ENCODE results near the gene BCAR3. TPM values are rescaled to one million over a fixed set of nuclear protein-coding genes. Genes with fewer than 3 reads are reported as not detected.
A peak's percentile ranks its signal among the peaks of the same experiment; 100 is the strongest.

Gene BCAR3
- total RNA-seq, 1 experiment from 2014 or later, result 15.6 TPM

DNA sequence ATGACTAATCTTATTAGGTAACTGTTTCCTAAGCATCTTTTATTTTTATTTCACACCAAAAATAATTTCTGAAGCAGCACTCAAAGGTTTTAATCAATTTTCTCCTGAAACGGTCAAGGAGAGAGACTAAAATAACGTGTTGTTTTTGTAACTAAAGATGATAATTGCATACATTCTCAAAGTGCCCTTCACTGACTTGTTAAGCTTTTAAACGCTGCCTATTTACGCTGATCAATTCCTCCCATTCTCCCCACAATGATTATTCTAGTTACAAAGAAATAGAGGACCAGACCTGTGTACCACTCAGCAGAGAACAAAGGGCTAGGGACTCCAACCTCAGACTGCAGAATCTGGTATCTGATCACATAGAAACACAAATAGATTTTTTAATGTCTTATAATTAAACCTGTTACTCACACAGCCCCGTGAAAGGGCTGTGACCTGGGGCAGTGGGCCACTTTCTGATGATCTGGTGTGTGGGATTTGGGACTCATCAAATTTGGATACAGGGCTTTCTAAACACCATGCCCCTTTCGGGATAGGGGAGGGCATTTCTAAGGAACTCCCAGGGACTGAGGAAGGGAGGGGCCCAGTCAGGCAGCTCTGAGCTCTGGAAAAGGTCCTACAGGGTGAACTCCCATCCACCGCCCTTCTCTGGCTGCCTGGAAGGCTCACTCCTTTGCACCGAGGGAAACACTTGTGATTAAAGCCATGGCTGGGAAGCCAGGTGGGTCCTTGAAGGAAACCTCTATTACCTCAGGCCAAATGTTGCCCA, 65.2 kb downstream of the BCAR3 start:
- intact Hi-C loops (cut with micrococcal nuclease; ENCODE audit: unreplicated experiment), result no loop called here
- Mint-ChIP-seq H3K36me3 (ENCODE audit: insufficient read depth, unreplicated experiment) (peaks cover 43% of the 10 kb centered on the region), H3K4me1 (ENCODE audit: low read depth, unreplicated experiment) (peaks cover 87% of the 10 kb centered on the region), H3K27me3 (ENCODE audit: unreplicated experiment) (no peaks in the 10 kb centered on the region), H3K9me3 (ENCODE audit: low read depth, unreplicated experiment) (no peaks in the 10 kb centered on the region), H3K27ac (ENCODE audit: unreplicated experiment) (peak overlapping the region; percentile 99), H3K4me3 (ENCODE audit: low read depth, unreplicated experiment) (peak overlapping the region; percentile 30)
- peak; percentile 25 for DNase-seq
- BruUV-seq (replicated peaks), result no TSS peak
- TF ChIP-seq, protein P1, sequence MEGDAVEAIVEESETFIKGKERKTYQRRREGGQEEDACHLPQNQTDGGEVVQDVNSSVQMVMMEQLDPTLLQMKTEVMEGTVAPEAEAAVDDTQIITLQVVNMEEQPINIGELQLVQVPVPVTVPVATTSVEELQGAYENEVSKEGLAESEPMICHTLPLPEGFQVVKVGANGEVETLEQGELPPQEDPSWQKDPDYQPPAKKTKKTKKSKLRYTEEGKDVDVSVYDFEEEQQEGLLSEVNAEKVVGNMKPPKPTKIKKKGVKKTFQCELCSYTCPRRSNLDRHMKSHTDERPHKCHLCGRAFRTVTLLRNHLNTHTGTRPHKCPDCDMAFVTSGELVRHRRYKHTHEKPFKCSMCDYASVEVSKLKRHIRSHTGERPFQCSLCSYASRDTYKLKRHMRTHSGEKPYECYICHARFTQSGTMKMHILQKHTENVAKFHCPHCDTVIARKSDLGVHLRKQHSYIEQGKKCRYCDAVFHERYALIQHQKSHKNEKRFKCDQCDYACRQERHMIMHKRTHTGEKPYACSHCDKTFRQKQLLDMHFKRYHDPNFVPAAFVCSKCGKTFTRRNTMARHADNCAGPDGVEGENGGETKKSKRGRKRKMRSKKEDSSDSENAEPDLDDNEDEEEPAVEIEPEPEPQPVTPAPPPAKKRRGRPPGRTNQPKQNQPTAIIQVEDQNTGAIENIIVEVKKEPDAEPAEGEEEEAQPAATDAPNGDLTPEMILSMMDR (IDR thresholded peaks at IDR 0.05; ENCODE audit: unreplicated experiment), result no peak
- CTCF ChIA-PET, result interaction anchor here (1.6 to 2.6 kb wide), 3 partner anchors 24 to 230 kb away, joined by 5 to 16 read pairs (median 15); no protein-coding TSS in a partner anchor

GRCh38 chr1:93615582-93616150, 66.0 kb downstream of the BCAR3 start:
- intact Hi-C loops (cut with micrococcal nuclease; ENCODE audit: unreplicated experiment), result no loop called here
- H3K27ac Mint-ChIP-seq (ENCODE audit: unreplicated experiment), result peak overlapping the region; percentile 99
- H3K27me3 Mint-ChIP-seq (ENCODE audit: unreplicated experiment), result no peaks in the 10 kb centered on the region
- peak; percentile 54 for DNase-seq
- H3K4me3 Mint-ChIP-seq (ENCODE audit: low read depth, unreplicated experiment), result no peak overlapping the region
- TF ChIP-seq, protein P1 (IDR thresholded peaks at IDR 0.05; ENCODE audit: unreplicated experiment), result no peak
- CTCF ChIA-PET, result interaction anchor here (1.0 to 3.2 kb wide), 4 partner anchors 14 to 196 kb away, joined by 3 to 16 read pairs (median 3); no protein-coding TSS in a partner anchor
- H3K9me3 Mint-ChIP-seq (ENCODE audit: low read depth, unreplicated experiment), result no peaks in the 10 kb centered on the region
- peaks cover 80% of the 10 kb centered on the region for H3K4me1 Mint-ChIP-seq (ENCODE audit: low read depth, unreplicated experiment)
- H3K36me3 Mint-ChIP-seq (ENCODE audit: insufficient read depth, unreplicated experiment), result peaks cover 35% of the 10 kb centered on the region
- BruUV-seq (replicated peaks), result no TSS peak

DNA sequence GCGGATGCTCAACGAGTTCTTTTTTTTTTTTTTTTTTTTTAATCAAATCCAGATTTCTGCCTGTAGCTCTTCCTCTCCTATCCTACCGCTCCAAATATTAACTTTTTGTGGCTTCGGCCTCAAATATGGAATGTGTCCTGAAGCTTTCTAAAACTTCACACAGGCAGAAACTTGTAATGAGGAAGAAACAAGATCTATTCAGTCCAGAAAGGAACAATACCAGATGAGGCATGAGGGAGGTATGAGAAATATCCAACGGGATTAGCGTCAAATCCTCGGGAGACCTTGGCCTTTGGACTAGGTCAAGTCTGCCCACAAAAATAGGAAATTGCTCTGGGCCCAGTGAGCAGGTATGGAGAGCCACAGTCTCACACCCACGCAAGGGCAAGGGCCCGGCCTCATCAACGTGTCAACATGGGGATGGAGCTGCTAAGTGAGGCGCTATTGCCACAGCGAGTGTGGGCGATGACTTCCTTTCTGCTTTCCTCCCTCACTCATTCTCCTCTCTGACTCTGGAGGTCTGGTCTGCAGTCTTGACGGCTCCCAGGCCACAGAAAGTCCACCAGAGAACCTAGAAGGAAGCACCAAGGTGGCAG, 66.6 kb downstream of the BCAR3 start:
- H3K27ac Mint-ChIP-seq (ENCODE audit: unreplicated experiment), result peak overlapping the region; percentile 99
- H3K9me3 Mint-ChIP-seq (ENCODE audit: low read depth, unreplicated experiment), result no peaks in the 10 kb centered on the region
- intact Hi-C loops (cut with micrococcal nuclease; ENCODE audit: unreplicated experiment), result loop anchor here (1.0 kb wide), 2 partner anchors 23 to 30 kb away; no protein-coding TSS in a partner anchor
- CTCF ChIA-PET, result interaction anchor here (0.6 to 3.2 kb wide), 5 partner anchors 14 to 720 kb away, joined by 3 to 16 read pairs (median 3); no protein-coding TSS in a partner anchor
- H3K36me3 Mint-ChIP-seq (ENCODE audit: insufficient read depth, unreplicated experiment), result peaks cover 32% of the 10 kb centered on the region
- H3K4me3 Mint-ChIP-seq (ENCODE audit: low read depth, unreplicated experiment), result peak overlapping the region; percentile 65
- no TSS peak for BruUV-seq (replicated peaks)
- no peaks in the 10 kb centered on the region for H3K27me3 Mint-ChIP-seq (ENCODE audit: unreplicated experiment)
- DNase-seq, result no peak
- TF ChIP-seq, protein P1 (IDR thresholded peaks at IDR 0.05; ENCODE audit: unreplicated experiment), result no peak
- peaks cover 75% of the 10 kb centered on the region for H3K4me1 Mint-ChIP-seq (ENCODE audit: low read depth, unreplicated experiment)

GRCh38 chr1:93614541-93614940, 67.1 kb downstream of the BCAR3 start:
- CTCF ChIA-PET, result interaction anchor here (0.6 to 3.2 kb wide), 5 partner anchors 15 to 720 kb away, joined by 3 to 16 read pairs (median 3); no protein-coding TSS in a partner anchor
- Mint-ChIP-seq H3K27me3 (ENCODE audit: unreplicated experiment) (no peaks in the 10 kb centered on the region), H3K36me3 (ENCODE audit: insufficient read depth, unreplicated experiment) (peaks cover 36% of the 10 kb centered on the region), H3K27ac (ENCODE audit: unreplicated experiment) (peak overlapping the region; percentile 99), H3K9me3 (ENCODE audit: low read depth, unreplicated experiment) (no peaks in the 10 kb centered on the region), H3K4me3 (ENCODE audit: low read depth, unreplicated experiment) (peak overlapping the region; percentile 65), H3K4me1 (ENCODE audit: low read depth, unreplicated experiment) (peaks cover 75% of the 10 kb centered on the region)
- peak; percentile 56 for DNase-seq
- TF ChIP-seq, protein P1 (IDR thresholded peaks at IDR 0.05; ENCODE audit: unreplicated experiment), result no peak
- BruUV-seq (replicated peaks), result no TSS peak
- intact Hi-C loops (cut with micrococcal nuclease; ENCODE audit: unreplicated experiment), result loop anchor here (1.0 kb wide), 2 partner anchors 22 to 29 kb away; no protein-coding TSS in a partner anchor
